ENCODE results near the gene TTBK1.

- TF ChIP-seq EP300 (IDR thresholded peaks at IDR 0.05): no peak
- no peak for TF ChIP-seq CTCF (IDR thresholded peaks at IDR 0.05)
These were observed 37.4 kb upstream of the TTBK1 start for GRCh38 chr6:43205849-43206248.
